Measurements from ENCODE around the gene CDC20B.
"Not testable (repeated sequence)": the region's sequence is repeated elsewhere in the genome, so short reads cannot be mapped to it uniquely, and the experiment has no call there.

The CDC20B gene

GRCh38 chr5:55104036-55104772, 68.8 kb downstream of the CDC20B start:
- DNase-seq (ENCODE audit: low read depth in 2 of 2) = no peak

DNA sequence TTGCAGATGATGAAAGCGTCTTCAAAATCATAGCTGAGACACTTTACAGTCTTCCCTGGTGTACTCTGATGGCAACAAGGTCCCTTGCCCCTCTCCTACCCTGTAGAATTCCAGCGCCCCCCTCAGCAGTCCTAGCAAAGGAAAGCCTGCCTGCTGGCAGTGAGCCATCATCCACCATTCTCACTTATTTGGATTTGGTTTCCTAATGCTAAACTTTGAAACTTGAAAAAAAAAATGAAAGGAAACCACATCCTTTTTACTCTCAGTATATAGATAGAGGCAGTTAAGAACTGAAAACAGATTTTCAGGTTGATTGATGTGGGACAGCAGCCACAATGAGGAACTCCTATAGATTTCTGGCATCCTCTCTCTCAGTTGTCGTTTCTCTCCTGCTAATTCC, 70.6 kb downstream of the CDC20B start, which contains the start of gene GZMA:
GZMA (plus strand) TSS at position 299 of the 400 bp plus-strand sequence; CDS start at position 336, 37 bp downstream.
- no peak for DNase-seq (ENCODE audit: low read depth in 2 of 2)

DNA sequence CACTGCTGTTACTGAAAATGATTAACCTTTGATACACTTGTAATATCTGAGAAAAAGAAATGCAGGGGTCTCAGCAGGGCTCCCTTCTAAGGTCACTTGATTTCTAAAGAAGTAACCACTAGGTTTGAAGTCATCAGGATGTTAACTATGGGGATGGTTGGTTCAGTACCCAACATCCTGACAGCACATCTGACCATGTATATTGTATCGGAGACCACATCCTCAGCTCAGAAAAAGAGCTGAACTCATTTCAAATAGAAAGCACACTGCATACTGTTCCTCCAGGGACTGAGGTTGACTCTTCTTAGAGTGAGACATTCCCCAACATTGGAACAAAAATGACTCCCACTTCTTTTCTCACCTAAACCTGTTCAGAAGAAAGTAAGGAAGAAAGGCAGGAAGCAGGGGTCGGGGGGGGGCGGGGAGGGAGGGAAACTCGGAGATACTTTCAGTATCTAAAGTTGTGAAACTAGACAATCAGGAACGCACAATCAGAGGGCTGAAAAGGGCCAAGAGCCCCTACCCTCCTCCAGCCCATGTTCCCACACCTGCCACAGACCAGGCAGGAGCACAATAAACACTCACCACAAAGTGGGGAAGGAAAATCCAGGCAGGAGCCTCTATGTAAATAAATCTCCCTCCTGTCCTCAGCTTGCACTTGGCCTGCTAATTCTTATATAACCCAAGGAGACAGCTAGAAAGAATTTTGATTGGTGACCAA, 71.3 kb downstream of the CDC20B start:
- no peak for DNase-seq (ENCODE audit: low read depth in 2 of 2)

DNA sequence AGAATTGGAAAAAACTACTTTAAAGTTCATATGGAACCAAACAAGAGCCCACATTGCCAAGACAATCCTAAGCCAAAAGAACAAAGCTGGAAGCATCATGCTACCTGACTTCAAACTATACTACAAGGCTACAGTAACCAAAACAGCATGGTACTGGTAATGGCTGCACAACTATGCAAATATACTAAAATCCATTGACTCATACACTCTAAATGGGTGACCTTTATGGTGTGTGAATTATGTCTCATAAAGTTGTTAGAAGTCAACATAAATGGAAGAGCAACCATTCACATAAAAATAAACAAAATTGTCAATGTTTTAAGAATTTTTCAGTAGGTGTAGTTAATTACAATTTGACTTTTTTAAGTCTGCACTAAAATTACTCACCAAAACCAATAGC, 71.8 kb downstream of the CDC20B start:
- DNase-seq (ENCODE audit: low read depth in 2 of 2) = not testable (repeated sequence)

- DNase-seq (ENCODE audit: low read depth in 2 of 2) = no peak
These were observed 76.1 kb downstream of the CDC20B start for GRCh38 chr5:55096861-55097260.

DNA sequence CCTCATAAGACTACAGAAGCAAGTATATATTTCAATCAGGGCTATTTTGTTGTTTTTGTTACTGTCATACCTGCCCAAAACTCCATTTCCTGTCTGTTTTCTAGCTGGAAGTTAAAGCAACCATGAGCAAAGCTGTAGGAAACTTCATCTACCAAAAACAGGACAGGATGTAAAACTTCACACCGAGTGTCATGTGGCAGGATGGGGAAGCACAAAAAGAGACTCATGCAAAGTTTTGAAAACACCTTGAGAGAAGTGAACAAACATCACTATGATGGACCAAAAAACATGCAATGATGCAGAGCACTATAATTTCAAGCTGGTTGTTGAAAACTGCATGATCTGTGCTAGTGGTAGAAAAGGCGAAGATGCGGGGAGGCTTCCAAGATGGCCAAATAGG, 76.8 kb downstream of the CDC20B start:
- no peak for DNase-seq (ENCODE audit: low read depth in 2 of 2)

DNA sequence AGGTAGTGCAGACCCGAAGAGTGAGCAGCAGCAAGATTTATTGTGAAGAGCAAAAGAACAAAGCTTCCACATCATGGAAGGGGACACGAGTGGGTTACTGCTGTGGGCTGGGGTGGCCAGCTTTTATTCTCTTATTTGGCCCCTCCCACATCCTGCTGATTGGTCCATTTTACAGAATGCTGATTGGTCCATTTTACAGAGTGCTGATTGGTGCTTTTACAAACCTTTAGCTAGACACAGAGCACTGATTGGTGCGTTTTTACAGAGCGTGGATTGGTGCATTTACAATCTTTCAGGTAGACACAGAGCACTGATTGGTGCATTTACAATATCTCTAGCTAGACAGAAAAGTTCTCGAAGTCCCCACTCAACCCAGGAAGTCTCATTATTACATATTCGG, 82.0 kb downstream of the CDC20B start:
- not testable (repeated sequence) for DNase-seq (ENCODE audit: low read depth in 2 of 2)

DNA sequence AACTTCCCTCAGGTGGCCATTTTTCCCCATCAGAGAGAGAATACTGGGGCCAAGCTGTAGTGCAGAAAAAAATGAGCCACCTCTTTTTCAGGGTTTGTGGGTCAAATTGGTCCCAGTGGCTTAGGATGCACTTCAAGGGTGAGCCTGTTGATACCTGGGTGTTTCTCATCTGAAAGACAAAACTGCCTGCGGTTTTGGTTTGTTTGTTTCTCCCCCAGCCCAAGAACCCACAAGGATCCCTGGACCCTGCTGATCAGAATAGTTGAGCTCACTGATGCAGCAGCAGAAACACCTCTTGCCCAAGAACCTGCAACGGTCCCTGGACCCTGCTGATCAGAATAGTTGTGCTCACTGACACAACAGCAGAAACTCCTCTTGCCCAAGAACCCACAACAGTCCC, 83.7 kb downstream of the CDC20B start:
- DNase-seq (ENCODE audit: low read depth in 2 of 2) = not testable (repeated sequence)

DNA sequence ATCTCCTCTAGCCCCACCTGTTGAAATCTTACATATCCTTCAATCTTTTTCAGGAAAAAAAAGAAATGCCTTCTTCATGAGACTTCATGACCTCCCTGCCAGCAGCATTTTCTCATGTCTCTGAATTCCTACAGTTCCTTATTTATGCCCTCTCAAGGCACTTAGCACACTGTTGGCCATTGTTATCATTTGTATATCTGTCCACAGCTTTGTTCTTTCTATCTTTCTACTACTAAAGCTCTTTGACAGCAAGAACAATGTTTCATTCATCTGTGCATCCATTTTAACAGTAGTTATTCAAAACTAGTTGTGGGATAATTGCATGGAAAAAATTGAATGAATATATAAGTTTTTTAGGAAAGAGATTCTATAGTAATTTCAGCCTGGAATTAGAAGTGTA, 91.4 kb downstream of the CDC20B start:
- no peak for DNase-seq (ENCODE audit: low read depth in 2 of 2)

- no peak for DNase-seq (ENCODE audit: low read depth in 2 of 2)
These were observed 99.8 kb downstream of the CDC20B start for GRCh38 chr5:55073211-55073610.

DNA sequence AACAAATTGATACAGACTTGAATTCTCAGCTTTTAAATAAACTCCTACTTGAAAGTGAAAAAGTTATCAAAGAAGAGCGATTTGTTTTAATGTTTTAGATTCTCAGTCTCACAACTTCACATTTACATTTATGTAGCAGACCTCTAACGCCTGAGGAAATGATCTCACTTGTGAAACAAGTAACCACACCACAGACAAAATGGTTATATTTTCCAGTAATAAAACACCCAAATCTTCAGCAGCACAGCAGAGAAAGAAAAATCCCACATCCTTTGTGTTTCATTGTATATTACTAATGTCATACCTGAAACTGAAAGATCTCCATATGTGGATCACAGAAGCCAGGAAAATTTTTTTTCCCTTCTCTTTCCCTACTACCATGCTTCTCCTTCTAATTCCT, 100.3 kb downstream of the CDC20B start:
- no peak for DNase-seq (ENCODE audit: low read depth in 2 of 2)

DNA sequence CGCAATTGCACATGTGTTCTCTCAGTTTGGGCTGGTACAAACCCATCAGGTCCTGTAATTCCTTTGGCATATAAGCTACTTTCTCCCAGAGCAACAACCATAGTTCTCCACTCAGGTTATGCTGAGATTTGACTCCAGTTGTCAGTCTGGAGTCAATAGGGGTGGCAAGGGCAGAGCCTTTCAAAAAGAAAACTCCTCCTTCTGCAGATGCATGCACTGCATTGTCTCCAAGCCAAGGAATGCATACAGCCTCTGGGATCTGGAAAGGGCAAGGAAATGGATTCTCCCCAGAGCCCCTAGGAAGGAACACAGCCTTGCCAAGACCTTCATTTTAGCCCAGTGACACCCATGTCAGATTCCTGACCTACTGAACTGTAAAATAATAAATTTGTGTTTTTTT, 101.6 kb downstream of the CDC20B start:
- no peak for DNase-seq (ENCODE audit: low read depth in 2 of 2)

DNA sequence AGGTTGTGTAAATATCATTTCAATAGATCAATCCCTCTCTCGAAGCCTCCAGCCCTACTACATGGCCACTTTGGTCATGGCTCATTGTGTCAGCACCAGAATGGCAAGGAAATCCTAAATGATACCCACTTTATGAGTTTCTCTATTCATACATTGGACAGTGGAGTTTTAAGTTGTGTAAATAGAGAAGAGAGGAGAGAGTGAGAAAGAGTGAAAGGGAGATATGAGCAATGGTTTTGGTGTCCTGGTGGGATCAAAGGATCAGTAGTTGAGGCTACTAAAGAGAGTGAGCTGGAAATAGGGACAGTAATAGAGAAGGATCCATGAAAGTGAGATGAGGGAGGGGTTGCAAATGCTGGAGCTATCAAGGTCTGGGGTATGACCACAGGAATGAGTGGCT, 102.0 kb downstream of the CDC20B start:
- no peak for DNase-seq (ENCODE audit: low read depth in 2 of 2)

DNA sequence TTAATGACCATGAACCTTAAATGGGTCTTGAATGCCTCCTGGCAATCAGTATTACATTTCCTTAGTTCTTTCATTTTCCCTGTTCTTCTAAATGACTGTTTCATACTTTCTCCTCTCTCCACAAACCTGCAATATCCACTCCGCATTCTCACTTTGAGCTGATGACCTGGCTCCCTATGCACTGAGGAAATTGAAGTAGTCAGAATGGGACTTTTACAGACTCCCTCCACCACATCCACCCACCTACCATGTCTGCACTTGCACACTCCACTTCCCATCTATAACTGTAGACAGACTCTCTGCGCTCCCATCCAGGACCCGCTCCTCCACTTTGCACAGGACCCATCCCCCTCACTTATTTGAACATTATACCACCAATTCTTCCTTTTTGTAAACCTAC, 106.7 kb downstream of the CDC20B start:
- DNase-seq (ENCODE audit: low read depth in 2 of 2) = no peak

DNA sequence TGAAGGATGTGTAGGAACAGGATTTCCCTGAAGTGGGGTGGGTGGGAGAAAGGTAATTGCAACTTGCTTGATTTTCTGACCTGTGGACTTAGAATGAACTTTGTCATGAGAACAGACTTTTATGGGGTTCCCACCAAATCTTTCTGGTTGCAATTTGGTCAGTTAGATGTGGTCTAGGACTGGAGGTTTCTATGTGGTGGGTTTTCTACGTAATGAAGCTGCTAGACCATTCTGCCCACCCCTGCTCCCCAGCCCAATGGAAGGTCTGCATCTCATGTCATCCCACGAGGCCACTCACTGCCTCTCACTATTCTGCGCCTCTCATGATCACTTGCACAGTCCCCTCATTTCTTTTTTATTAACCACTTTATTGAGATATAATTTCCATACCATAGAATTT, 108.5 kb downstream of the CDC20B start:
- DNase-seq (ENCODE audit: low read depth in 2 of 2) = no peak

- DNase-seq (ENCODE audit: low read depth in 2 of 2) = no peak
These were observed 109.1 kb downstream of the CDC20B start for GRCh38 chr5:55063899-55064298.

DNA sequence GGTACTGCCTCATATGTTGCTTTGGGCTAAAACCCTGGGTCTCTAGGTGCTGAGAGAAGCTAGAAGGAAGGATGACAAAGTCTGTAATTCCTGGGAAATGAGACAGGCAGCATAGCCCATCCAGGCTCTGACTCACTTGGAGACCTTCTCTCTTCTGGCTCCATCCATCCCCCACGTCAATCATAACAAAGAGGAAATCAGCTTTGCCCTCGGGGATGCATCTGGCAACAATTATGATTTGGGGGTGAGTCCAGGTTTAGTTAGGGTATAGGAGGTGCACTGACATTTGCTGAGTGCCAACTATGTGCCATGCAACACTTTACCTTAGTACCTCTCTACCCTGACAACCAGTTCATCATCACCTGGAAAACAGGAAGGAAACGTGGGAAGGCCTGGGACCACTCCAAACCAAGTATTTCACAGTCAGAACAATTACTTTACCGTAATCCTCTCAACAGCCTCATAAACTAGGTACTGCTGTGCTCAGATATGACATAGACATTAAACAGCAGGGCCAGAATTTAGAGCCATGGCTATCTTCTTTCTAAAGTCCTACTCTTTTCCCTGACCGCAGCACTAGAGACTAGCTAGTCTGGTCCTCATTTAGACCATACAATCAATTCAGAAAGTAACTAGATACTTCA, 109.6 kb downstream of the CDC20B start:
- DNase-seq (ENCODE audit: low read depth in 2 of 2) = peak; percentile 8 to 21
